Measurements from ENCODE around the gene PFAS. TPM values are rescaled to one million over a fixed set of nuclear protein-coding genes. Genes with fewer than 3 reads are reported as not detected.

The PFAS gene
- total and polyA plus RNA-seq, 12 donors = 8.6 to 17.9 (median 13.3) TPM

GRCh38 chr17:8273884-8274444 is 24.9 kb downstream of the PFAS start:
- ATAC-seq (no peak), DNase-seq (no peak)
- peaks cover 0 to 22% (median 0%) of the 10 kb centered on the region in 9 donors for H3K36me3 ChIP-seq
- WGBS, 2 donors = 85 to 97% methylated on average over 4 of the region's 4 CpGs
- H3K27me3 ChIP-seq = no peaks in the 10 kb centered on the region
- no peak overlapping the region for H3K4me3 ChIP-seq
- intact Hi-C loops (cut with DNase I) = no loop called here
- no peak overlapping the region for H3K27ac ChIP-seq
- no peak for TF ChIP-seq CTCF (IDR thresholded peaks at IDR 0.05)
- H3K4me1 ChIP-seq = no peaks in the 10 kb centered on the region
- H3K9me3 ChIP-seq = no peaks in the 10 kb centered on the region

GRCh38 chr17:8274816-8275215 is 25.7 kb downstream of the PFAS start:
- Histone ChIP-seq H3K36me3 (peaks cover 0 to 14% (median 0%) of the 10 kb centered on the region in 9 donors), H3K4me1 (no peaks in the 10 kb centered on the region), H3K4me3 (no peak overlapping the region), H3K27me3 (no peaks in the 10 kb centered on the region), H3K9me3 (no peaks in the 10 kb centered on the region), H3K27ac (no peak overlapping the region)
- ATAC-seq (no peak), DNase-seq (no peak)
- intact Hi-C loops (cut with DNase I) = no loop called here
- WGBS, 2 donors = 90 to 91% methylated on average over 5 of the region's 5 CpGs
- TF ChIP-seq CTCF (IDR thresholded peaks at IDR 0.05) = no peak

- no peaks in the 10 kb centered on the region for H3K27me3 ChIP-seq
- DNase-seq = no peak
- no peak for ATAC-seq
- H3K9me3 ChIP-seq = no peaks in the 10 kb centered on the region
- TF ChIP-seq CTCF (IDR thresholded peaks at IDR 0.05) = no peak
- WGBS, 2 donors = 69 to 70% methylated on average over 9 of the region's 9 CpGs
- no peak overlapping the region for H3K27ac ChIP-seq
- no peaks in the 10 kb centered on the region for H3K4me1 ChIP-seq
- intact Hi-C loops (cut with DNase I) = no loop called here
- peaks cover 0 to 5% (median 0%) of the 10 kb centered on the region in 9 donors for H3K36me3 ChIP-seq
- no peak overlapping the region for H3K4me3 ChIP-seq
Measured at GRCh38 chr17:8275421-8276290, 26.6 kb downstream of the PFAS start.

- Histone ChIP-seq H3K4me1 (no peaks in the 10 kb centered on the region), H3K27ac (no peak overlapping the region), H3K27me3 (no peaks in the 10 kb centered on the region), H3K36me3 (no peaks in the 10 kb centered on the region), H3K4me3 (no peak overlapping the region), H3K9me3 (no peaks in the 10 kb centered on the region)
- no peak for TF ChIP-seq CTCF (IDR thresholded peaks at IDR 0.05)
- DNase-seq = no peak
- 94 to 95% methylated on average over 7 of the region's 7 CpGs for WGBS, 2 donors
- intact Hi-C loops (cut with DNase I) = no loop called here
- ATAC-seq = no peak
Measured at GRCh38 chr17:8277317-8277716, 28.2 kb downstream of the PFAS start.

Measured in heart right ventricle (tissue), 16 donors.